Neural cell (in vitro differentiated cells): ENCODE data around the gene AGRN. TPM values are rescaled to one million over a fixed set of nuclear protein-coding genes. Genes with fewer than 3 reads are reported as not detected.

ENCODE experiments used
- H2AFZ ChIP-seq: fragments of 200-600, 300-800 bp; sonication (generic), shearing (Covaris generic); 2 replicates; pipeline ENCODE4 v1.6.0; 2014; ENCODE audit warnings: low read depth, mild to moderate bottlenecking, antibody characterized with exemption, low read length, moderate library complexity
- H3F3A ChIP-seq: fragments of 200-600 bp; shearing (Covaris generic); 2 replicates; pipeline ENCODE4 v1.6.1; 2016; ENCODE audit warnings: mild to moderate bottlenecking, moderate library complexity, mixed read lengths, antibody characterized with exemption, low read length; ENCODE audit not compliant: insufficient read depth, poor library complexity, severe bottlenecking
- H3K27ac ChIP-seq: fragments of 200-600, 300-800 bp; sonication (generic), shearing (Covaris generic); 2 replicates; pipeline ENCODE4 v1.5.1; 2014; ENCODE audit warnings: mild to moderate bottlenecking, low read length, moderate library complexity
- H3K27me3 ChIP-seq: fragments of 300-800, 200-600 bp; sonication (generic), shearing (Covaris generic); 2 replicates; pipeline ENCODE4 v1.6.0; 2014; ENCODE audit warnings: mild to moderate bottlenecking, low read depth, low read length, moderate library complexity; ENCODE audit not compliant: insufficient read depth
- H3K36me3 ChIP-seq: fragments of 300-800, 200-600 bp; sonication (generic), shearing (Covaris generic); 2 replicates; pipeline ENCODE4 v1.5.1; 2014; ENCODE audit warnings: mild to moderate bottlenecking, antibody characterized with exemption, low read length, moderate library complexity; ENCODE audit not compliant: insufficient read depth
- H3K4me2 ChIP-seq: fragments of 300-800, 200-600 bp; sonication (generic), shearing (Covaris generic); 2 replicates; pipeline ENCODE4 v1.6.0; 2014; ENCODE audit warnings: mild to moderate bottlenecking, low read length
- H3K4me3 ChIP-seq: fragments of 300-800, 200-600 bp; sonication (generic), shearing (Covaris generic); 2 replicates; pipeline ENCODE4 v1.5.1; 2014; ENCODE audit warnings: mild to moderate bottlenecking, low read length, moderate library complexity
- H3K79me2 ChIP-seq: fragments of 200-600 bp; shearing (Covaris generic); replicated peaks from 2 replicates; pipeline ENCODE4 v1.6.0; 2014; ENCODE audit warnings: mild to moderate bottlenecking, low read length, moderate library complexity; ENCODE audit not compliant: insufficient read depth
- H3K9ac ChIP-seq: fragments of 300-800, 200-600 bp; sonication (generic), shearing (Covaris generic); 2 replicates; pipeline ENCODE4 v1.6.1; 2016; ENCODE audit warnings: mild to moderate bottlenecking, low read length, mixed read lengths
- H3K9me2 ChIP-seq: fragments of 200-600 bp; shearing (Covaris generic); 2 replicates; pipeline ENCODE4 v1.6.1; 2016; ENCODE audit warnings: mild to moderate bottlenecking, low read length, mixed read lengths; ENCODE audit not compliant: insufficient read depth
- H3K9me3 ChIP-seq: fragments of 200-600, 300-800 bp; sonication (generic), shearing (Covaris generic); 2 replicates; pipeline ENCODE4 v1.6.1; 2016; ENCODE audit warnings: mild to moderate bottlenecking, mixed run types, low read length, moderate library complexity, mixed read lengths
- H4K20me1 ChIP-seq: fragments of 200-600 bp; shearing (Covaris generic); 2 replicates; pipeline ENCODE4 v1.6.1; 2016; ENCODE audit warnings: mild to moderate bottlenecking, mixed run types; ENCODE audit not compliant: insufficient read depth
- EP300 ChIP-seq: fragments of 450-650 bp; conservative IDR thresholded peaks from 2 replicates; pipeline ENCODE4 v1.6.1; 2014; ENCODE audit warnings: antibody characterized with exemption, mild to moderate bottlenecking, moderate library complexity; ENCODE audit not compliant: poor library complexity, severe bottlenecking
- EZH2 ChIP-seq: fragments of 200-600, 300-800 bp; shearing (Covaris generic), sonication (generic); IDR thresholded peaks from 2 replicates; pipeline ENCODE4 v1.6.1; 2014; ENCODE audit warnings: antibody characterized with exemption, low read length, borderline replicate concordance, mild to moderate bottlenecking; ENCODE audit not compliant: insufficient read depth, poor library complexity, severe bottlenecking
- MXI1 ChIP-seq: fragments of 450-650 bp; conservative IDR thresholded peaks from 2 replicates; pipeline ENCODE4 v1.6.1; 2014; ENCODE audit warnings: antibody characterized with exemption, mild to moderate bottlenecking; ENCODE audit not compliant: poor library complexity, severe bottlenecking
- POLR2AphosphoS5 ChIP-seq: IDR thresholded peaks from 2 replicates; pipeline ENCODE4 v1.6.1; 2012
- RAD21 ChIP-seq: fragments of 450-650 bp; conservative IDR thresholded peaks from 2 replicates; pipeline ENCODE4 v1.6.1; 2014; ENCODE audit warnings: antibody characterized with exemption, mild to moderate bottlenecking, moderate library complexity
- REST ChIP-seq: IDR thresholded peaks from 2 replicates; pipeline ENCODE4 v1.6.1; 2012; ENCODE audit warnings: borderline replicate concordance
- SMC3 ChIP-seq: fragments of 450-650 bp; conservative IDR thresholded peaks from 2 replicates; pipeline ENCODE4 v1.6.1; 2014; ENCODE audit warnings: antibody characterized with exemption, mild to moderate bottlenecking, moderate library complexity; ENCODE audit not compliant: poor library complexity
- TAF1 ChIP-seq: IDR thresholded peaks from 2 replicates; pipeline ENCODE4 v1.6.1; 2012; ENCODE audit warnings: low read depth
- polyA plus RNA-seq: library from polyadenylated mRNA; depleted of rRNA; stranded (reverse); fragments of >200 nt; gene quantifications from 2 replicates; pipeline ENCODE4 v1.2.3, GENCODE V29; 2014
- TF ChIP-seq, protein P1 (sequence below): fragments of 450-650 bp; IDR thresholded peaks from 2 replicates; pipeline ENCODE4 v1.5.1; 2014; ENCODE audit warnings: antibody characterized with exemption, mild to moderate bottlenecking, moderate library complexity; ENCODE audit not compliant: poor library complexity, severe bottlenecking

Gene AGRN
- polyA plus RNA-seq, 1 donor from 2014 or later, result 104 TPM

DNA sequence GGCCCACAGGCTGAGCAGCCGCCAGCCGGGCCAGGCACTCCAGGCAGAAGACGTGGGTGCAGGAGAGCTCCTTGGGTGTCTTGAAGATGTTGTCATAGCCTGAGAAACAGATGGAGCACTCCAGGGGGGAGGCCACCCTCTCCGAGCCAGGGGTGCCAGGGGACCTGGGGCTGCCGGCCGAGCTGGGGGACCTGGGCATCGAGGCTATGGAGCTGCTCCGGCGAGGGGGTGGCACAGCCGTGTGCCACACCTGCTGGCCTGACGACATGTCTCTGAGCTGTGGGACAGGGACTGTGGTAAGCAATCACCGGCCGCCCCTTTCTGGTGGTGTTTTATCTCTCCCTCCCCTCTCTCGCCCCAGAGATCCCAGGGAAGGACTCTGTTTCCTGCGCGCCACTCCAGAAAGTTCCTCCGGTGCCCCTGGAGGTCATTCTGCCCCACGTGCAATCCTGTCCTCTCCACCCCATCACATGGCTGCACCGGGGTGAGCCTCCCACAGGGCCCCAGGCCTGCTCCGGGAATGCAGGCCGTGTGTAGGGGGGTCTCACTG lies 52.5 kb downstream of the AGRN start:
- Histone ChIP-seq H3K4me3 (no peak overlapping the region), H3K4me2 (no peak overlapping the region), H3K79me2 (no peaks in the 10 kb centered on the region), H3F3A (no peaks in the 10 kb centered on the region), H3K9me2 (no peaks in the 10 kb centered on the region), H3K36me3 (no peaks in the 10 kb centered on the region), H2AFZ (no peak overlapping the region), H4K20me1 (no peaks in the 10 kb centered on the region), H3K9ac (no peak overlapping the region), H3K27ac (no peak overlapping the region), H3K9me3 (no peaks in the 10 kb centered on the region), H3K27me3 (no peaks in the 10 kb centered on the region)
- no peak for TF ChIP-seq EP300
- TF ChIP-seq, protein P1, sequence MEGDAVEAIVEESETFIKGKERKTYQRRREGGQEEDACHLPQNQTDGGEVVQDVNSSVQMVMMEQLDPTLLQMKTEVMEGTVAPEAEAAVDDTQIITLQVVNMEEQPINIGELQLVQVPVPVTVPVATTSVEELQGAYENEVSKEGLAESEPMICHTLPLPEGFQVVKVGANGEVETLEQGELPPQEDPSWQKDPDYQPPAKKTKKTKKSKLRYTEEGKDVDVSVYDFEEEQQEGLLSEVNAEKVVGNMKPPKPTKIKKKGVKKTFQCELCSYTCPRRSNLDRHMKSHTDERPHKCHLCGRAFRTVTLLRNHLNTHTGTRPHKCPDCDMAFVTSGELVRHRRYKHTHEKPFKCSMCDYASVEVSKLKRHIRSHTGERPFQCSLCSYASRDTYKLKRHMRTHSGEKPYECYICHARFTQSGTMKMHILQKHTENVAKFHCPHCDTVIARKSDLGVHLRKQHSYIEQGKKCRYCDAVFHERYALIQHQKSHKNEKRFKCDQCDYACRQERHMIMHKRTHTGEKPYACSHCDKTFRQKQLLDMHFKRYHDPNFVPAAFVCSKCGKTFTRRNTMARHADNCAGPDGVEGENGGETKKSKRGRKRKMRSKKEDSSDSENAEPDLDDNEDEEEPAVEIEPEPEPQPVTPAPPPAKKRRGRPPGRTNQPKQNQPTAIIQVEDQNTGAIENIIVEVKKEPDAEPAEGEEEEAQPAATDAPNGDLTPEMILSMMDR, result no peak
- no peak for TF ChIP-seq SMC3
- TF ChIP-seq RAD21, result no peak
- no peak for TF ChIP-seq EZH2
- TF ChIP-seq REST, result no peak
- no peak for TF ChIP-seq POLR2AphosphoS5
- TF ChIP-seq TAF1, result no peak
- TF ChIP-seq MXI1, result no peak

DNA sequence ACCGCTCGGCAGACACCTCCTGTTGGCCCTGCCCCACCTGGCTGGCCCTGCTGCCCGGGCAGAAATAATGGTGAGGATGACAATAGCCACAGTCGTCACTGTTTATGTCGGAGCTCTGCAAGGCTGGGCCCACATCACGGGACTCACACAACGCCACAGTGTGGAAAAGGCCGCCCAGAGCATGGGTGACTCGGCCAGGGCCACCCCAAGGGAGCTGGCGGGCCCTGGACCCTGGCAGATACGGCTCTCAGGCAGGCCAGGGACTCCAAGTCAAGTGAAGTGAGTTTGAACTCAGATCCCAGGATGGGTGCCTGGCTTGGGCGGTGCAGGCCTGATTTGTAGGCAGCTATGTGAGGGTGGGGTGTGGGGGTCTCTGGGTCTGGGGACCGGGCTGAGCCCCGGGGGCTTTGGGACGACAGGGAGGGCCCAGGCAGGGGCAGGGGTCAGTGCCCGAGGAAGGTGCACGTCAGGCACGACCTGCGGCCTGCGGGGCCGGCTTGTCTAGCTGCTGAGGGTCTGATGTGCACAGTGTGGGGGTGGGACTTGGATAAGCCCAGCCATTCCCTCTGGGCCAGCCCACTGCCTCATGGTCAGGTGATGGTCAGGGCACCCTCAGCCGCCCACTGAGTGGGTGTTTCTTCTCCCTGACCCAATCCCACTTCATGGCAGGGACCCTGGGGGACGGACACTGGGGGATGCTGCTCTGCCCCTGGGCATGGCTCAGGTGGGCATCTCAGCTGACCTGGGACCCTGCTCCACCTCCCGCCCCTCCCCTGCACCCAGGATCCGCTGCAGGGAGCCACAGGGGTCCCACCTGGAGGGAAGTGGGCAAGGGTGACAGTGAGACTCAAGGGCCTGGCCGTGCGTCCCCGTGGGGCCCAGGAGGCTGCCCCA lies 53.2 kb downstream of the AGRN start:
- no peaks in the 10 kb centered on the region for H3K27me3 ChIP-seq
- H4K20me1 ChIP-seq, result no peaks in the 10 kb centered on the region
- no peak overlapping the region for H3K4me3 ChIP-seq
- no peaks in the 10 kb centered on the region for H3K79me2 ChIP-seq
- no peaks in the 10 kb centered on the region for H3K9me2 ChIP-seq
- no peaks in the 10 kb centered on the region for H3K36me3 ChIP-seq
- H3K4me2 ChIP-seq, result no peak overlapping the region
- H3K9me3 ChIP-seq, result no peaks in the 10 kb centered on the region
- H3F3A ChIP-seq, result no peaks in the 10 kb centered on the region
- no peak overlapping the region for H2AFZ ChIP-seq
- TF ChIP-seq EZH2 (no peak), REST (no peak), MXI1 (no peak), RAD21 (no peak), EP300 (no peak), SMC3 (no peak), TAF1 (no peak), POLR2AphosphoS5 (no peak)
- TF ChIP-seq, protein P1, result no peak
- H3K27ac ChIP-seq, result no peak overlapping the region
- no peak overlapping the region for H3K9ac ChIP-seq
